H9 (cell line): ENCODE data around the gene KCNG2. TPM values are rescaled to one million over a fixed set of nuclear protein-coding genes. Genes with fewer than 3 reads are reported as not detected.

Source experiments
- DNase-seq: peaks from one replicate; pipeline ENCODE4 v3.0.0-alpha.2; 2017
- H2AFZ ChIP-seq: one replicate; pipeline ENCODE4 v1.6.1; 2013; ENCODE audit warnings: mild to moderate bottlenecking, low read length, control low read depth, moderate library complexity
- H2AK5ac ChIP-seq: 2 replicates; pipeline ENCODE4 v1.6.1; 2013; ENCODE audit warnings: low read length, control low read depth, mixed read lengths; ENCODE audit not compliant: insufficient read length
- H2BK120ac ChIP-seq: one replicate; pipeline ENCODE4 v1.6.1; 2013; ENCODE audit warnings: low read depth, mild to moderate bottlenecking, low read length, control low read depth, inconsistent platforms; ENCODE audit not compliant: poor library complexity, severe bottlenecking
- H2BK12ac ChIP-seq: 2 replicates; pipeline ENCODE4 v1.6.1; 2013; ENCODE audit warnings: low read length, control low read depth, mixed read lengths, low read depth; ENCODE audit not compliant: insufficient read length
- H2BK15ac ChIP-seq: 2 replicates; pipeline ENCODE4 v1.6.1; 2013; ENCODE audit warnings: low read depth, low read length, control low read depth
- H2BK20ac ChIP-seq: one replicate; pipeline ENCODE4 v1.6.1; 2013; ENCODE audit warnings: low read depth, mild to moderate bottlenecking, low read length, control low read depth, inconsistent platforms; ENCODE audit not compliant: poor library complexity, severe bottlenecking
- H2BK5ac ChIP-seq: 2 replicates; pipeline ENCODE4 v1.6.1; 2013; ENCODE audit warnings: low read length, control low read depth, mixed read lengths; ENCODE audit not compliant: insufficient read length
- H3K14ac ChIP-seq: 2 replicates; pipeline ENCODE4 v1.6.1; 2013; ENCODE audit warnings: low read length, control low read depth; ENCODE audit not compliant: insufficient read depth
- H3K18ac ChIP-seq: 2 replicates; pipeline ENCODE4 v1.6.1; 2013; ENCODE audit warnings: low read depth, mild to moderate bottlenecking, mixed read lengths, low read length, control low read depth; ENCODE audit not compliant: insufficient read length
- H3K23ac ChIP-seq: 2 replicates; pipeline ENCODE4 v1.6.1; 2013; ENCODE audit warnings: low read length, control low read depth, mixed read lengths, low read depth; ENCODE audit not compliant: insufficient read length
- H3K23me2 ChIP-seq: 2 replicates; pipeline ENCODE4 v1.6.1; 2013; ENCODE audit warnings: low read depth, mild to moderate bottlenecking, mixed read lengths, low read length, control low read depth; ENCODE audit not compliant: insufficient read length, poor library complexity, severe bottlenecking
- H3K27ac ChIP-seq: 2 replicates; pipeline ENCODE4 v1.5.1; 2013; ENCODE audit warnings: low read length, control low read depth, mixed read lengths, low read depth; ENCODE audit not compliant: insufficient read length
- H3K27me3 ChIP-seq: 2 replicates; pipeline ENCODE4 v1.6.1; 2013; ENCODE audit warnings: low read length, control low read depth, inconsistent platforms; ENCODE audit not compliant: insufficient read depth
- H3K4ac ChIP-seq: 2 replicates; pipeline ENCODE4 v1.6.1; 2013; ENCODE audit warnings: low read depth, mild to moderate bottlenecking, control low read depth, inconsistent platforms, low read length, moderate library complexity
- H3K4me1 ChIP-seq: 2 replicates; pipeline ENCODE4 v1.6.1; 2013; ENCODE audit warnings: low read length, control low read depth, inconsistent platforms; ENCODE audit not compliant: insufficient read depth
- H3K4me2 ChIP-seq: 2 replicates; pipeline ENCODE4 v1.6.1; 2013; ENCODE audit warnings: low read length, control low read depth, mixed read lengths; ENCODE audit not compliant: insufficient read length, insufficient read depth
- H3K56ac ChIP-seq: 2 replicates; pipeline ENCODE4 v1.6.1; 2013; ENCODE audit warnings: low read depth, mild to moderate bottlenecking, mixed read lengths, low read length, control low read depth; ENCODE audit not compliant: insufficient read length
- H3K79me1 ChIP-seq: 2 replicates; pipeline ENCODE4 v1.6.1; 2013; ENCODE audit warnings: low read depth, mild to moderate bottlenecking, moderate library complexity, low read length, control low read depth, inconsistent platforms; ENCODE audit not compliant: insufficient read depth, poor library complexity, severe bottlenecking
- H3K79me2 ChIP-seq: 2 replicates; pipeline ENCODE4 v1.6.1; 2013; ENCODE audit warnings: low read length, control low read depth, inconsistent platforms; ENCODE audit not compliant: insufficient read depth
- H3K9ac ChIP-seq: 2 replicates; pipeline ENCODE4 v1.6.1; 2013; ENCODE audit warnings: low read length, control low read depth, mixed read lengths; ENCODE audit not compliant: insufficient read length; ENCODE audit errors: extremely low read depth
- H3K9me3 ChIP-seq: one replicate; pipeline ENCODE4 v1.6.1; 2013; ENCODE audit warnings: low read depth, low read length, inconsistent platforms; ENCODE audit not compliant: control insufficient read depth
- H3T11ph ChIP-seq: one replicate; pipeline ENCODE4 v1.6.1; 2013; ENCODE audit warnings: mild to moderate bottlenecking, low read length, control low read depth, inconsistent platforms
- H4K20me1 ChIP-seq: one replicate; pipeline ENCODE4 v1.6.1; 2013; ENCODE audit not compliant: control insufficient read depth, insufficient read length, insufficient read depth
- H4K5ac ChIP-seq: 2 replicates; pipeline ENCODE4 v1.6.1; 2013; ENCODE audit warnings: low read depth, mild to moderate bottlenecking, mixed read lengths, low read length, control low read depth; ENCODE audit not compliant: insufficient read length
- H4K8ac ChIP-seq: replicated peaks from 2 replicates; pipeline ENCODE4 v1.6.1; 2013; ENCODE audit warnings: low read length, control low read depth, mixed read lengths, low read depth; ENCODE audit not compliant: insufficient read length
- H4K91ac ChIP-seq: 2 replicates; pipeline ENCODE4 v1.6.1; 2013; ENCODE audit warnings: low read depth, mild to moderate bottlenecking, moderate library complexity, mixed read lengths, low read length, control low read depth; ENCODE audit not compliant: insufficient read length
- H3K27ac Mint-ChIP-seq, 3 experiments: 2 replicates in 2 of 3; 3 replicates in 1 of 3; pipeline ENCODE4 v1.8.0; 2020 to 2021; ENCODE audit warnings: mixed read lengths in 3 of 3, mild to moderate bottlenecking in 1 of 3, moderate library complexity in 1 of 3
- H3K27me3 Mint-ChIP-seq: 2 replicates; pipeline ENCODE4 v1.8.0; 2021; ENCODE audit warnings: low read depth, mild to moderate bottlenecking, moderate library complexity, mixed read lengths
- H3K36me3 Mint-ChIP-seq, 3 experiments: 2 replicates in 2 of 3; 3 replicates in 1 of 3; pipeline ENCODE4 v1.8.0; 2020 to 2021; ENCODE audit warnings: low read depth in 3 of 3, mixed read lengths in 3 of 3; ENCODE audit not compliant: insufficient read depth in 1 of 3
- H3K4me1 Mint-ChIP-seq, 2 experiments: 2 replicates each; pipeline ENCODE4 v1.8.0; 2020; ENCODE audit warnings: mixed read lengths in 2 of 2
- H3K4me3 Mint-ChIP-seq, 2 experiments: 2 replicates in 1 of 2; 3 replicates in 1 of 2; pipeline ENCODE4 v1.8.0; 2020 to 2021; ENCODE audit warnings: mild to moderate bottlenecking in 2 of 2, mixed read lengths in 2 of 2, moderate library complexity in 1 of 2
- H3K9me3 Mint-ChIP-seq, 2 experiments: 2 replicates in 1 of 2; 3 replicates in 1 of 2; pipeline ENCODE4 v1.8.0; 2020; ENCODE audit warnings: mild to moderate bottlenecking in 2 of 2, mixed read lengths in 2 of 2, moderate library complexity in 1 of 2
- CTCF ChIP-seq: fragments of 200-600 bp; sonication (generic); conservative IDR thresholded peaks from 3 replicates; pipeline ENCODE4 v1.8.0; 2021; ENCODE audit warnings: antibody characterized with exemption, mild to moderate bottlenecking
- WGBS: extraction: QIAGEN DNeasy Blood & Tissue Kit; methylation state at CpG from one replicate; pipeline ENCODE4 v1.1.7; 2013; ENCODE audit warnings: missing lambda C conversion rate, low lambda C conversion rate, mixed read lengths; ENCODE audit not compliant: insufficient read length; ENCODE audit errors: extremely low coverage; 5-methylcytosine and 5-hydroxymethylcytosine counted together
- total RNA-seq: library from RNA; stranded (reverse); gene quantifications from 2 replicates; pipeline ENCODE4 v1.2.1, GENCODE V29; 2021

The KCNG2 gene
- total RNA-seq, 1 experiment from 2014 or later: 0.15 TPM

GRCh38 chr18:79788734-79789085, 9.0 kb upstream of the KCNG2 start:
- H2BK15ac ChIP-seq: no peak overlapping the region
- H2BK12ac ChIP-seq: no peak overlapping the region
- no peaks in the 10 kb centered on the region for H3K79me2 ChIP-seq
- no peak overlapping the region for H2BK5ac ChIP-seq
- no peak overlapping the region for H3T11ph ChIP-seq
- no peaks in the 10 kb centered on the region for H3K23me2 ChIP-seq
- H4K5ac ChIP-seq: no peak overlapping the region
- peaks cover 19% of the 10 kb centered on the region; the same call in 1 of the 2 replicates for H3K27me3 ChIP-seq
- Mint-ChIP-seq H3K4me1 (no peaks in the 10 kb centered on the region; a peak in 1 of 4 replicates), H3K27me3 (peaks cover 85% of the 10 kb centered on the region), H3K4me3 (peak overlapping the region; percentile 36 to 72; a peak in 4 of 5 replicates), H3K9me3 (peaks cover 2 to 5% of the 10 kb centered on the region in 2 experiments; a peak in 2 of 5 replicates), H3K36me3 (no peaks in the 10 kb centered on the region), H3K27ac (no peak overlapping the region; a peak in 1 of 7 replicates)
- no peak overlapping the region for H2AK5ac ChIP-seq
- H3K4ac ChIP-seq: no peak overlapping the region
- no peak overlapping the region for H4K8ac ChIP-seq
- H3K23ac ChIP-seq: no peak overlapping the region
- H3K27ac ChIP-seq: no peak overlapping the region
- H3K9me3 ChIP-seq: no peaks in the 10 kb centered on the region
- peak; percentile 55 for DNase-seq
- no peaks in the 10 kb centered on the region for H3K79me1 ChIP-seq
- no peak overlapping the region for H3K56ac ChIP-seq
- H3K9ac ChIP-seq: no peak overlapping the region
- peak overlapping the region; percentile 22 for H3K4me2 ChIP-seq
- H4K91ac ChIP-seq: no peak overlapping the region
- peak; percentile 53 for TF ChIP-seq CTCF
- no peak overlapping the region for H3K14ac ChIP-seq
- H4K20me1 ChIP-seq: peaks cover 2% of the 10 kb centered on the region
- WGBS: no CpG with 5 or more reads among the region's 27 CpGs
- H3K18ac ChIP-seq: no peak overlapping the region
- no peak overlapping the region for H2BK120ac ChIP-seq
- no peak overlapping the region for H2AFZ ChIP-seq
- no peak overlapping the region for H2BK20ac ChIP-seq
- H3K4me1 ChIP-seq: no peaks in the 10 kb centered on the region
